AG09309 (cell line): ENCODE measurements around the gene MAPK11.

ENCODE experiments used
- DNase-seq: peaks from one replicate; pipeline ENCODE4 v3.0.0-alpha.2; 2010; ENCODE audit warnings: low read depth
- H3K4me3 ChIP-seq: 2 replicates; pipeline ENCODE4 v1.5.1; 2011; ENCODE audit warnings: mild to moderate bottlenecking, low read depth, low read length, moderate library complexity; ENCODE audit not compliant: control insufficient read depth
- TF ChIP-seq, protein P1 (sequence below): IDR thresholded peaks from 2 replicates; pipeline ENCODE4 v1.5.1; 2011; ENCODE audit warnings: mild to moderate bottlenecking, low read depth, low read length, inconsistent platforms; ENCODE audit not compliant: insufficient read depth, control insufficient read depth; ENCODE audit errors: missing control alignments

The MAPK11 gene

GRCh38 chr22:50272044-50272802 is 2.0 kb upstream of the MAPK11 start:
- DNase-seq: no peak
- TF ChIP-seq, protein P1, sequence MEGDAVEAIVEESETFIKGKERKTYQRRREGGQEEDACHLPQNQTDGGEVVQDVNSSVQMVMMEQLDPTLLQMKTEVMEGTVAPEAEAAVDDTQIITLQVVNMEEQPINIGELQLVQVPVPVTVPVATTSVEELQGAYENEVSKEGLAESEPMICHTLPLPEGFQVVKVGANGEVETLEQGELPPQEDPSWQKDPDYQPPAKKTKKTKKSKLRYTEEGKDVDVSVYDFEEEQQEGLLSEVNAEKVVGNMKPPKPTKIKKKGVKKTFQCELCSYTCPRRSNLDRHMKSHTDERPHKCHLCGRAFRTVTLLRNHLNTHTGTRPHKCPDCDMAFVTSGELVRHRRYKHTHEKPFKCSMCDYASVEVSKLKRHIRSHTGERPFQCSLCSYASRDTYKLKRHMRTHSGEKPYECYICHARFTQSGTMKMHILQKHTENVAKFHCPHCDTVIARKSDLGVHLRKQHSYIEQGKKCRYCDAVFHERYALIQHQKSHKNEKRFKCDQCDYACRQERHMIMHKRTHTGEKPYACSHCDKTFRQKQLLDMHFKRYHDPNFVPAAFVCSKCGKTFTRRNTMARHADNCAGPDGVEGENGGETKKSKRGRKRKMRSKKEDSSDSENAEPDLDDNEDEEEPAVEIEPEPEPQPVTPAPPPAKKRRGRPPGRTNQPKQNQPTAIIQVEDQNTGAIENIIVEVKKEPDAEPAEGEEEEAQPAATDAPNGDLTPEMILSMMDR: no peak
- H3K4me3 ChIP-seq: no peak overlapping the region

DNA sequence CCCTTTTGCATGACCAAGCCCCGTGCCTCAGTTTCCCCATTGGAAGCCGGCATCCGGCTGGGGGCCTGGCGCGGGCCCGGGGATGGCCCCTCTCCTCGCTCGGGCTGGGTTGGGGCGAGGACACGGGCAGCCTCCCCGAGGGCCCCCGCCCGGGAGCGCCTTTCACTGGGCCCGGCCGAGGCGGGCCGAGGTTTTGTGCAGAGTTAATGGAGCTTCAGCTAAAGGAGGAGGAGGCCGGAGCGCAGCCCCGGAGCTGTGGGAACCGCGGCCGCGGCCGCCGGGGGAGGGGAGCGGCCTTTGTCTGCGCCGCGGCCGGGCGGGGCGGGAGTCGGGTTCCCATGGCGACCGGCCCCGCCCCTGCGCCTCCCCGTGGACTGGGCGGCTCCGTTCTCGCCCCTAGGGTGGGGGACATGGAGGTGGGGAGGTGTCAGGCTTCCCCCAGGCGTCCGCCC is 1.4 kb upstream of the MAPK11 start:
- TF ChIP-seq, protein P1: peak; percentile 19
- peak overlapping the region; percentile 59 for H3K4me3 ChIP-seq
- DNase-seq: no peak

DNA sequence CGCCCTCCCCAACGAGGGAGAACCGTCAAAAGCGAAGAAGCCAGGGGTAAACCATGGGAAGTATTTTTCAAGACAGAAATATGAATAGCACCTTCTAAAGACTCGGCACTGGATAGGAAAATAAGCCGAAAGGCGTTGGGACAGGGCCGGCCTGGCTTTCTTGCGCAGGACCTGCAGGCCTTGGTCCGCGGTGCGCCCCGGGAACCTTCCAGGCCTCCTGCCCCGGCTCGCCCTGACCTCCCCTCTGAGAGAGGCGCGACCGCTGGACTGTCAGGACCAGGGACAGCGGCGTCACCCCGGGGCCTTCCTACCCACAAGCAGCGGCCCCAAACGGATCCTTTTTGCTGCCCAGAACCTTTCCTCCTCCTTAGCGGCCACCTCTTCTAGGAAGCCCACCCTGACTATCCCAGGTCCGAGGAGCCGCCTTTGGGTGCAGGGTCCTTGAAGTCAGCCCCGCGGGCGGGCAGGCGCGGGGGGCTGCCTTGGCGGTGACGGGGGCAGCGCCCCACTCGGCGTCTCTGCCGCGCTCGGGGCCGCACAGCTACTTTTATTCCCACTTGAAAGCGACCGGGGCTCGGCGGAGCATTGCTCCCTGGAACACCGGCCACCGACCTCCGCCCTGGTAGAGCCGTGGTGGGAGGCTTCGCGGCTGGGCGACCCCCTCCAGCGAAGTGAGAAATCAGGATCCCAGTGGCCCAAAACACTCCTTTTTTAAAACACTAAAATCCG is 650 bp upstream of the MAPK11 start:
- TF ChIP-seq, protein P1: no peak
- peak overlapping the region; percentile 59 for H3K4me3 ChIP-seq
- DNase-seq: no peak

DNA sequence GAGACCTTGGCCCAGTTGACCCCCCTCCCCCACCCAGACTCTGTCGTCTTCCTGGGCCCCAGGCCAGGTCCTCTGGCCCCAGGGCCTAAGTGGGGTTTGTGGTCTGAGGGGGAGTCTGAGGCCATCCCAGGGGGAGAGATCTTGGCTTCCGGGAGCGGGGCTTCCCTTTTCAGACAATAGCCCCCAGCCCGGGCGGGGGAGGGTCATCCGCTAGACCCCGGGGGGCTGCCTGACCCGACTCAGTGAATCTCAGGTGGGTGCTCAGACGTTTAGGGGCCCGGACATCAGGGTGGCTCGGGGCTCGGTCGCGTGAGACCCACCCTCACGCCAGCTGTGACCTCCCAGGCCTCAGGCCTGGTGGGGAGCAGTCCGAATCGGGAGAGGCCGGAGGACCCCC is 609 bp downstream of the MAPK11 start:
- TF ChIP-seq, protein P1: no peak
- peak overlapping the region; percentile 59 for H3K4me3 ChIP-seq
- no peak for DNase-seq

GRCh38 chr22:50268655-50269113 is 1.5 kb downstream of the MAPK11 start:
- no peak overlapping the region for H3K4me3 ChIP-seq
- TF ChIP-seq, protein P1: no peak
- no peak for DNase-seq

DNA sequence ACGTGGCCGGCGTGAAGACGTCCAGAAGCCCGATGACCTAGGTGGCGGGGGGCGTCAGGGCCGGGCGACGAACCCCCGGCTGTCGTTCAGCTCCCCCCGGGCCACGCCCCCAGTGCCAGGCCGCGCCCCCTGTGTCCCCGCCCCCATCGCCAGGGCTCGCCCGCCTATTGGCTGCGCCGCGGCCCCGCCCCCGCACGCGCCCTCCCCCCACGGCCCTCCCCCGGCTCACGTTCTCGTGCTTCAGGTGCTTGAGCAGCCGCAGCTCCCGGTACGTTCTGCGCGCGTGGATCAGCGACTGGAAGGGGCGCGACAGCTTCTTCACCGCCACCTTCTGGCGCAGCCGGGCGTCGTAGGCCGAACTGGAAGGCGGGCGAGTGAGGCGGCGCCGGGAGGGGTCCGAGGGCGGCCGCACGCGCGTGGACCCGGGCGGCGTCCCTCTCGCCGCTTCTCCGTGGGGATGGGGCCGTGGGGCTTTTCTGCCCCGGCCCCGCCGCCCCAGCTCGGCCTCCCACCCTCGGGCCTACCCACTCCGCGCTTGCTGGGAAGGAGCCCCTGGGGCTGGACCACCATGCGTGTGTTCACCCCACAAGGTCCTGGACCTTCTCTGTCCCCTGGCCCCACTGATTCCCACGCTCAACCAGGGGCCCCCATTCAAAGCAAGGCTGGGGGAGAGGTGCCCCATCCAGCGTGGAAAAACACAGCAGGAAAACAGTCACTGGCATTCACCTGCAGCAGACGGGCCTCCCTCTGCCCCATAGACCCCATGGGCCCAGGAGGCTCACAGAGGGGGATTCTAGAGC is 2.4 kb downstream of the MAPK11 start:
- no peak for DNase-seq
- H3K4me3 ChIP-seq: peak overlapping the region; percentile 26
- TF ChIP-seq, protein P1: peak; percentile 33
